DOHH2 (cell line): ENCODE measurements around the gene TRIP6.
A peak's percentile ranks its signal among the peaks of the same experiment; 100 is the strongest.

Source experiments
- H3F3A ChIP-seq: fragments of 200-600 bp; sonication (generic), shearing (Covaris generic); 2 replicates; pipeline ENCODE4 v1.6.0; 2016; ENCODE audit warnings: antibody characterized with exemption, mild to moderate bottlenecking; ENCODE audit not compliant: control insufficient read depth, insufficient read depth
- H3K27ac ChIP-seq: fragments of 200-600 bp; sonication (generic); 2 replicates; pipeline ENCODE4 v1.5.1; 2014; ENCODE audit warnings: low read depth, mild to moderate bottlenecking, low read length, moderate library complexity
- H3K27me3 ChIP-seq: fragments of 200-600 bp; sonication (generic); 2 replicates; pipeline ENCODE4 v1.6.1; 2014; ENCODE audit warnings: mild to moderate bottlenecking, low read length, mixed read lengths; ENCODE audit not compliant: control insufficient read depth
- H3K36me3 ChIP-seq: fragments of 200-600 bp; sonication (generic); 2 replicates; pipeline ENCODE4 v1.6.1; 2014; ENCODE audit warnings: mild to moderate bottlenecking, low read length, moderate library complexity, mixed read lengths; ENCODE audit not compliant: control insufficient read depth
- H3K4me1 ChIP-seq: fragments of 200-600 bp; sonication (generic); 2 replicates; pipeline ENCODE4 v1.6.1; 2014; ENCODE audit warnings: mild to moderate bottlenecking, low read length, mixed read lengths; ENCODE audit not compliant: control insufficient read depth
- H3K4me2 ChIP-seq: fragments of 200-600 bp; sonication (generic); 2 replicates; pipeline ENCODE4 v1.6.0; 2014; ENCODE audit warnings: mild to moderate bottlenecking, low read length, moderate library complexity
- H3K4me3 ChIP-seq: fragments of 200-600 bp; sonication (generic); 2 replicates; pipeline ENCODE4 v1.5.1; 2014; ENCODE audit warnings: mild to moderate bottlenecking, low read length, mixed read lengths
- H3K79me2 ChIP-seq: fragments of 200-600 bp; sonication (generic); 2 replicates; pipeline ENCODE4 v1.6.1; 2014; ENCODE audit warnings: mild to moderate bottlenecking, low read length, mixed read lengths; ENCODE audit not compliant: control insufficient read depth
- H3K9me2 ChIP-seq: fragments of 200-600 bp; sonication (generic); replicated peaks from 2 replicates; pipeline ENCODE4 v1.6.1; 2014; ENCODE audit warnings: mild to moderate bottlenecking, low read length, mixed read lengths; ENCODE audit not compliant: control insufficient read depth
- H3K9me3 ChIP-seq: fragments of 200-600 bp; sonication (generic); 2 replicates; pipeline ENCODE4 v1.6.1; 2014; ENCODE audit warnings: antibody characterized with exemption, low read length, mixed read lengths; ENCODE audit not compliant: control insufficient read depth, insufficient read depth
- H4K20me1 ChIP-seq: fragments of 200-600 bp; sonication (generic); 2 replicates; pipeline ENCODE4 v1.6.0; 2014; ENCODE audit warnings: low read depth, mild to moderate bottlenecking, antibody characterized with exemption, low read length, moderate library complexity; ENCODE audit not compliant: control insufficient read depth, insufficient read depth
- EZH2phosphoT487 ChIP-seq: fragments of 200-600 bp; sonication (generic); IDR thresholded peaks from 2 replicates; pipeline ENCODE4 v1.6.1; 2017; ENCODE audit warnings: borderline replicate concordance, mild to moderate bottlenecking, antibody characterized with exemption, low read length, moderate library complexity, mixed read lengths
- TF ChIP-seq, protein P1 (sequence below): fragments of 200-600 bp; sonication (generic); IDR thresholded peaks from one replicate; pipeline ENCODE4 v1.5.1; 2014; ENCODE audit warnings: antibody characterized with exemption, mild to moderate bottlenecking, low read depth, low read length; ENCODE audit not compliant: poor library complexity, severe bottlenecking

TRIP6 gene

DNA sequence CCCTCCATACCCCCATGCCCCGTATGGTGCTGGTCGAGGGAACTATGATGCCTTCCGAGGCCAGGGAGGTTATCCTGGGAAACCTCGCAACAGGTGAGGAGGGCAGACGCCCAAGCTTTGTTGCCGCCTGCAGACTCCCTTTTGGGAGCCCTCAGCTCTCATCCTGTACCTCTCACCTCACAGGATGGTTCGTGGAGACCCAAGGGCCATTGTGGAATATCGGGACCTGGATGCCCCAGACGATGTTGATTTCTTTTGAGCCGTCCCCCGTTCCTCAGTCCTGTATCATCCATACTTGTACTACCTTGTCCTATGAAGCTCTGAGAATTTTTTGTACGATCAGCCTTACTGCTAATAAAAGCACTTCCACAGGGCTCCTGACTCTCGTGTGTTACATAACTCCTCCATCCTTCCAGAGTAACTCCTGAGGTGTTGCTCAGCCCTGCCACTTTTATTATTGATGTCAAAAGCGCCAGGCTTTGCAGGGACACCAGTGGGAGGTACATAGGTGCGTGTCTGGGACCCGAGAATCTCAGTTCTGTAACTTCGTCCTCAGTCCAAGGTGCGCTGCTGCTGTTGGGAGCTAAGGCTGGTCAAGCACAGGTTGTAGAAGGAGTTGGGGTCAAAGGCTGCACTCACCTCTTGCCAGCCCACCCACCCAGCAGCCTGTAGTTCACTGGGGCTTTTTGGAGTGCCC, 21.3 kb downstream of the TRIP6 start:
- Histone ChIP-seq H3K9me2 (no peaks in the 10 kb centered on the region), H4K20me1 (peaks cover 13% of the 10 kb centered on the region; the same call in 1 of the 2 replicates), H3K79me2 (peaks cover 18% of the 10 kb centered on the region), H3K27ac (peak overlapping the region; percentile 81), H3K4me3 (peak overlapping the region; percentile 83), H3K4me1 (peaks cover 61% of the 10 kb centered on the region), H3K9me3 (no peaks in the 10 kb centered on the region), H3K36me3 (peaks cover 58% of the 10 kb centered on the region), H3K4me2 (peak overlapping the region; percentile 85), H3F3A (peaks cover 32% of the 10 kb centered on the region), H3K27me3 (peaks cover 27% of the 10 kb centered on the region)
- TF ChIP-seq, protein P1, sequence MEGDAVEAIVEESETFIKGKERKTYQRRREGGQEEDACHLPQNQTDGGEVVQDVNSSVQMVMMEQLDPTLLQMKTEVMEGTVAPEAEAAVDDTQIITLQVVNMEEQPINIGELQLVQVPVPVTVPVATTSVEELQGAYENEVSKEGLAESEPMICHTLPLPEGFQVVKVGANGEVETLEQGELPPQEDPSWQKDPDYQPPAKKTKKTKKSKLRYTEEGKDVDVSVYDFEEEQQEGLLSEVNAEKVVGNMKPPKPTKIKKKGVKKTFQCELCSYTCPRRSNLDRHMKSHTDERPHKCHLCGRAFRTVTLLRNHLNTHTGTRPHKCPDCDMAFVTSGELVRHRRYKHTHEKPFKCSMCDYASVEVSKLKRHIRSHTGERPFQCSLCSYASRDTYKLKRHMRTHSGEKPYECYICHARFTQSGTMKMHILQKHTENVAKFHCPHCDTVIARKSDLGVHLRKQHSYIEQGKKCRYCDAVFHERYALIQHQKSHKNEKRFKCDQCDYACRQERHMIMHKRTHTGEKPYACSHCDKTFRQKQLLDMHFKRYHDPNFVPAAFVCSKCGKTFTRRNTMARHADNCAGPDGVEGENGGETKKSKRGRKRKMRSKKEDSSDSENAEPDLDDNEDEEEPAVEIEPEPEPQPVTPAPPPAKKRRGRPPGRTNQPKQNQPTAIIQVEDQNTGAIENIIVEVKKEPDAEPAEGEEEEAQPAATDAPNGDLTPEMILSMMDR = no peak
- no peak for TF ChIP-seq EZH2phosphoT487

DNA sequence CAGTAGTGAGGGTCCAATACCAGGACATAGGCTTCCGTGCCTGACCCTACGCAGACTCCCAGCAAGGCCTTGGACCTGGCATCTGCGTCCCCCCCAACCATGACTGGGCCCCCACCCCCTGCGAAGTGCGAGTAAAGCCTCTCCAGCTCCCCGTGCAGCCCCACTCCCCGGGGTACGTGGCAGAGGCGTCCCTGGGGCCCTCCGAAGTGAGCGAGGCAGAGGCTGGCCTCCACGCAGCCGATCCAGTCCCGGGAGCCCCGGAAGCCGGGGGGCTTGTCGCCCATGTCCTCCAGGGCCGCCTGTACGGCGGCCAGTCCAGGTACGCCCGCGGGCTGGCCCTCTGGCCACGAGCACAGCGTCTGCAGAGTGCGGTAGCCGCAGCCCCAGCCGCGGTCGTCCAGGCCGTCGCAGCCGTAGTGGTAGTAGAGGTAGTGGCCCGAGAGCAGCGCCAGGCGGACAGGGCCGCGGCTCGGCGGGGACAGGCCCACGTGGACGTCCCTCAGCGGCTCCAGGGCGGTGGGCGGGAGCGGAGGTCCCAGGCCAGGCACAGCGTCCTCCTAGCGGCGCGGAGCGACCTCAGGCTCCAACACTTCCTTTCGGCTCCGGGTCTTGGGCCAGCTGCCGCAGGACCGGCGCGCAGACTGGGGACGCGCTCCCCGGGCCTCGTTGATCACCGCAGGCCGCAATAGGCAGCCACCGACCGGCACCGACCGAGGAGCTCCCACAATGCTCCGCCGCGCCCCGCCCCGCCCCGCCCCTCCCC, 22.0 kb downstream of the TRIP6 start, which contains the start of gene UFSP1:
Gene UFSP1 (minus strand): TSS at position 728 of the 763 bp plus-strand sequence. CDS start 444 bp downstream, at position 284.
- peak within 1 kb of the TSS; percentile 83 for H3K4me3 ChIP-seq
- no peaks in the 10 kb centered on the region for H3K9me2 ChIP-seq
- no peak for TF ChIP-seq EZH2phosphoT487
- TF ChIP-seq, protein P1 = no peak
- H3K79me2 ChIP-seq = peaks cover 18% of the 10 kb centered on the region
- peak within 1 kb of the TSS; percentile 85 for H3K4me2 ChIP-seq
- peaks cover 13% of the 10 kb centered on the region; the same call in 1 of the 2 replicates for H4K20me1 ChIP-seq
- peaks cover 32% of the 10 kb centered on the region for H3F3A ChIP-seq
- H3K27ac ChIP-seq = peak within 1 kb of the TSS; percentile 81
- H3K27me3 ChIP-seq = peaks cover 32% of the 10 kb centered on the region
- H3K9me3 ChIP-seq = no peaks in the 10 kb centered on the region
- H3K4me1 ChIP-seq = peaks cover 61% of the 10 kb centered on the region
- H3K36me3 ChIP-seq = peaks cover 50% of the 10 kb centered on the region

DNA sequence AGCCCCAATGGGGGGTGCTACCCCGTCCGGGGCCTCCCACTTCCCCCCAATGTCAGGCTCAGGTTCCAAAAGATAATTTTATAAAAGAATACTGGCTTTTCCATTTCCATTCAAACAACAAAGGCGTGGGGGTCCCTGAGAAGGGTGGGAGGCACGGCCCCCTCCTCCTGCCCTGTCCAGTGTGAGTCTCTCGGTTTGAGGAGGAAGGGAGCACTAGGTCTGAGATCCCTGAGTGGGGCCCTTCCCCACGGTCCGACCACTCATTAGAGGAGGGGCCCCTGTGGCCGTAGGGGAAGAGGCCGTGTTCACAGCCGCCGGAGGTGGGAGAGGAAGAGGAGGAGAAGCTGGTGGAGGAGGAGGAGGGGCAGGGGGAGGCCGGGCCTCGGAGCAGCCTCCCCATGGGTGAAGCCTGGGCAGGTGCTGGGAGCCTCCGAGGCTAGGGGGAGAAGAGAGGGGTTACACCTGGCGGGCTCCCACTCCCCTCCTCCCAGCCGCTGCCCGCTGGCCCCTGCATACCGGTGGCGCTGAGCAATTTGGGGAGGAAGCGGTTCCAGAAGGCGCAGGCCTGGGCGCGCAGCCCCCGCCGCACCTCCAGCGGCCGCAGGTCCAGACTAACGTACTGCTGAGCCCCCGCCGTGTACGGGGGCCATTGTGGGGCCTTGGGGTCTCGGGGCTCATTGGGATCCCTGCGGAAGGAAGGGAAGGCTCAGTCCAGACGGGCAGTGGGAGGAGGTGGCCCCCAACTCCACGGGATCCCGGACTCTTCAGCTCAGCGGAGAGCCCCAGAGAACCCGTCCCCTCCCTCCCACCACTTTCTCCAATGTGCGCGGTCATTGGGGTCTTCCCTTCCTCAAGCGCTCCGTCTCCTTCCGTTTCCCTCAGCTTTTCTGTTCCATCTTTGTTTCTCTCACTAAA, 23.7 kb downstream of the TRIP6 start:
- H3F3A ChIP-seq = peaks cover 27% of the 10 kb centered on the region
- peaks cover 33% of the 10 kb centered on the region for H3K36me3 ChIP-seq
- H4K20me1 ChIP-seq = peaks cover 11% of the 10 kb centered on the region; the same call in 1 of the 2 replicates
- TF ChIP-seq, protein P1 = no peak
- TF ChIP-seq EZH2phosphoT487 = no peak
- H3K27me3 ChIP-seq = peaks cover 42% of the 10 kb centered on the region
- H3K79me2 ChIP-seq = peaks cover 18% of the 10 kb centered on the region
- no peaks in the 10 kb centered on the region for H3K9me2 ChIP-seq
- peak overlapping the region; percentile 71 for H3K4me3 ChIP-seq
- H3K9me3 ChIP-seq = no peaks in the 10 kb centered on the region
- peak overlapping the region; percentile 79 for H3K4me2 ChIP-seq
- H3K4me1 ChIP-seq = peaks cover 57% of the 10 kb centered on the region
- no peak overlapping the region for H3K27ac ChIP-seq
